Dedifferentiated amniotic fluid mesenchymal stem cell (primary cell): Measurements from ENCODE around the gene STK4.

Experiments used
- DNase-seq: peaks from one replicate; pipeline ENCODE4 v3.0.0-alpha.2; 2016; ENCODE audit errors: extremely low spot score

The STK4 gene

GRCh38 chr20:45111799-45112471 lies 145.6 kb downstream of the STK4 start:
- DNase-seq, result no peak

- no peak for DNase-seq
These were observed 146.4 kb downstream of the STK4 start for GRCh38 chr20:45112754-45113153.

DNA sequence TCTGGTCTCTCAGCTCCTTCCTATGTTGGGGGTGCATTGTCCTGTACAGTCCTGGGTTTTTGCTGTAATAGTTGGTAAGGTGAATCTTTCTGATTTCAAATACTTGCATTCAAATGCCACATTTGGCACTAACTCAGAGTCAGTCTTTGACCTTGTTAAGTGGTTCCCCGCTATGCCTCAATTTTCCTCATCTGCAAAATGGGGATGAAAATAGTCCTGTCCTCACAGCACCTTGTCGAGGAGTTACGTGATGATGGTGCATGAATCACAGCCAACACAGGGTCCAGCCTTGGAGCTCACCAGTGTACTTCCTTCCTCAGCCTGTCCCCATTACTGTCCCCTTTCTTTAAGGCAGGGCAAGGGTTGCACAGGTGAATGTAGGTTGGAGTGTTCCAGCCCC lies 147.6 kb downstream of the STK4 start:
- no peak for DNase-seq

DNA sequence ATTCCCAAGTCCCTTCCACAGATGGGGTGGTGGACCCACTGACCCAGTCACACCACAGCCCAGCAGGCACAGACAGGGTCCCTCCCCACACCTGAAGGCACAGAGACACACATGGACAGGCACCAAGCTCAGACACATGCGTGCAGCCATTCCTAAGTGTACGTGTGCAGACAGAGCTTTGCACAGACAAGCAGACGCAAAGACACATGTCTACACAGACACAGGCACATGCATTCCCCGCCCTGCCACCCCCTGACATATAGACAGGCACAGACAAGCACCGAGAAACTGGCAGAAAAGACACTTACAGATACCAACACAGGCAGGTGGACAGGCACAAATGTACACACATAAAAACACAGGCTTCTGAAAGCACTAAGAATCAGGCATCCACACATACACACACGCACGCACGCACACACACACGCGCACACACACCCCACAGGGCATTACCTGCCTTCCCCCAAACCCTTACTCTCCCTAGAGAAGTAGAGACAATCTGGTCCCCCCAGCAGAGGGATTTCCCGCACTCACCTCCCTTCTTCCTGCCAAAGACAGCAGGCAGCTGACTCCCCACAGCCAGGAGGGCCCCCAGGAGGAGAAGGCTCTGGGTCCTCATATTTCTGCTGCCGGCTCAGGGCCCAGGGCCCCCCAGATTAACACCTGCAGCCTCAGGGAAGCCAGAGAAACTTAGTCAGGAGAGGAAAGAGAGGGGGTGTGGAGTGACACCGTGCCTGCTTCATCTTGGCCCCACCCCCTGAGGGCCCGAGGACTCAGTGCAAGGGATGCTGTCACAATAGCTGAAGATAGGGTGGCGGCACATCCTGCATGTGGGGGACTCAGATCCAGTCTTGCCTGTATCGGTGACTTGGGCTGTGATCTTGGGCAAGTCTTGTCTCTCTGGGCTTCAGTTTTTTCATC lies 148.4 kb downstream of the STK4 start, which contains the start of gene WFDC5:
TSS of gene WFDC5 (minus strand) at position 710 of the 921 bp plus-strand sequence. CDS start at position 619, 91 bp downstream.
- DNase-seq, result no peak

GRCh38 chr20:45115386-45115774 lies 149.1 kb downstream of the STK4 start:
- no peak for DNase-seq

DNA sequence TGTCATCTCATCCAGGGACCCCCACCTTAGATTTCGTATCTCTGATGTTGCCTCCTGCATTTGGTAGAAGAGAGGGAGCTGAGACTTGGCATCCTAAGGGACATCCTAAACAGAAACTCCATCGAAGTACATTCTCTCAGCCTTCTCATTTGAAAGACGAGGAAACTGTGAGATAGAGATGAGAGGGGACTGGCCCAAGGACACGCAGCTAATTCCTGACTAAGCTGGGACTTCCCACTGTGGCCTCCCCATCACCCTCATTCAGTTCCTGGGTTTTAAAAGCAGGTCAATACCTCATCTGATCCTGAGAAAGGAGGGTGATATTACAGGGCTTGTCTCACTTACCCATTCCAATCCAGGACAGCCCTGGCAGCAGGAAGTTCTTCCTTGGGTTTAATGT lies 149.5 kb downstream of the STK4 start:
- DNase-seq, result no peak

GRCh38 chr20:45117581-45117980 lies 151.3 kb downstream of the STK4 start:
- DNase-seq, result no peak

DNA sequence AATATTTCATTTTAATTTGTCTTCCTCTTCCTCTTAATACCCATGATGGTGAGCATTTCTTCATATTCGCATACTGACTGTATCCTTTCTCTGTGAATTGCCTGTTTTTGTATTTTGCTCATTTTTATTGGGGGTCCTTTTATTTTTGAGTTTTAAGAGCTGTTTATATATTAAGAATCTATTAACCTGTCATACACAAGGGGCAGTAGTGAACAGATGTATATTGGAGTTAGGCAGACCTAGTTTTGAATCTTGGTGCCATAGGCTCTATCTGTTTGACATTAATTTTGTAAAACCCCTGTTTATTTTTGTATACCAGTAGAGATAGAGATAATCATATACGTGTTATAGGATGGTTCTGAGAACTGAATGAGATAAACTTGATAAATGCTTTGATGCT lies 151.7 kb downstream of the STK4 start:
- no peak for DNase-seq

GRCh38 chr20:45119556-45120266 lies 153.4 kb downstream of the STK4 start:
- DNase-seq, result no peak

DNA sequence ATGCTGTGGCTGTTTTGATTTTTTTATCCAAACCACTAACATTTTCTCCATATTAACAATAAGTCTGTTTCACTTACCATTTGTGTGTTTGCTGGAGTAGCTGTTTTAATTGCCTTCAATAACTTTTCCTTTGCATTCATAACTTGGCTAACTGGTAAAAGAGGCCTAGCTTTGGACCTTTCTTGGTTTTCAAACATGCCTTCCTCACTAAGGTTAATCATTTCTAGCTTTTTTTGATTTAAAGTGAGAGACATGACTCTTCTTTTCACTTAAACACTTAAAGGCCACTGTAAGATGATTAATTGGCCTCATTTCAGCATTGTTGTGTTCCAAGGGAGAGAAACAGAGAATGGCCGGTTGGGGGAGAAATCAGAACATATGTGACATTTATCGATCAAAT lies 155.1 kb downstream of the STK4 start:
- no peak for DNase-seq

- no peak for DNase-seq
These were observed 158.1 kb downstream of the STK4 start, which contains the start of gene WFDC12 for GRCh38 chr20:45124365-45124764. WFDC12 (minus strand) TSS chr20:45124465; CDS start chr20:45124447, 18 bp downstream.

DNA sequence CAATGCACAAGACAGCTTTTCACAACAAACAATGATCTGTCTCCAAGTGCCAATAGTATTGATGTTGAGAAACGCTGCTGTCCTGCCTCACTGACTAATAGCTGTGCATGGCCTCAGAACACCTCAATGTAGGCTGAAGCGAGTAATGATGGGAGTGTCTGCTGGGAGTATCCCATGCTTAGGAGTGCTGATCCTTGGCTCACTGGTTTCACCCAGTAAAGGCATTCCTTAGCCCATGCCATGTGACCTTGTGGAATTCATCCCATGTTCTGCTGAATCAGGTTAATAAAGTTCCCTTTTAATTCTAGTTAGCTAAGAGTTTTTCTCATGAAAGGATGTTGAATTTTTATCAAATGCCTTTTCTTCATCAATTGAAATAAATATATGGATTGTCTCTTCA lies 161.8 kb downstream of the STK4 start:
- no peak for DNase-seq
